ENCODE measurements around the gene PA2G4. TPM values are rescaled to one million over a fixed set of nuclear protein-coding genes. Genes with fewer than 3 reads are reported as not detected.

Gene PA2G4
- total and polyA plus RNA-seq, 4 donors: 56.8 to 148 (median 68.6) TPM

DNA sequence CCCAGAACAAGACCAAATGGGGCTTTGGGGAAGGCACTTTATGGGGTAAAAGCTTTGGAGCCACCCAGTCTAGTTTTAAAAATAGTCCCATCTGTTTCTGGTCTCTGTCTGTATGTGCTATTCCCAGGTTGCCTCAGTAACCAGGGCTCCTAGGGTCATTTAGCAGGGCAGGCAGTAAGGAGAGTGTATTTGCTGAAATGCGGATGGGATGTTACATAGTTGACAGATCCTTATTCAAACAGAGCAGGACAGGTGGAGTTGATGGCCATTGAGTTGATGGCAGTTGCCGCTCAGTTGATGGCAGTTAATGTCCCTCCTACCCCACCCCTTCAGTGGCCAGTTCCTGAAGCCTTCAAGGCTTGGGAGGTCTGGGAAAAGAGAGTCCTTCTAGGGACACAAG is 18.3 kb downstream of the PA2G4 start:
- Histone ChIP-seq H3K27ac (ENCODE audit: low read depth in 1 of 2, low read length in 2 of 2) (peak overlapping the region; percentile 71 to 89), H3K36me3 (ENCODE audit: control insufficient read depth in 4 of 4, insufficient read depth in 3 of 4, low read depth in 1 of 4, low read length in 3 of 4) (no peaks in the 10 kb centered on the region), H3K27me3 (ENCODE audit: control insufficient read depth in 4 of 4, insufficient read depth in 4 of 4, low read length in 3 of 4) (no peaks in the 10 kb centered on the region), H3K9me3 (ENCODE audit: control insufficient read depth in 4 of 4, low read length in 3 of 4) (no peaks in the 10 kb centered on the region), H3K9ac (ENCODE audit: low read depth in 1 of 2, low read length in 2 of 2) (no peak overlapping the region), H3K4me1 (ENCODE audit: control insufficient read depth in 4 of 4, insufficient read depth in 4 of 4, low read length in 3 of 4) (peaks cover 34 to 77% (median 65%) of the 10 kb centered on the region in 4 donors), H3K4me3 (ENCODE audit: low read depth in 1 of 3, low read length in 3 of 3) (no peak overlapping the region)
- DNase-seq (ENCODE audit: low spot score): no peak
- TF ChIP-seq HNF4A (conservative IDR thresholded peaks at IDR 0.05) (peak; percentile 39 to 44), FOXA2 (IDR thresholded peaks at IDR 0.05) (peak; percentile 64), JUND (IDR thresholded peaks at IDR 0.05) (peak in 1 of 2 donors; percentile 23), NR2F2 (IDR thresholded peaks at IDR 0.05) (no peak), RAD21 (IDR thresholded peaks at IDR 0.05) (peak in 1 of 2 donors; percentile 33), RXRA (IDR thresholded peaks at IDR 0.05) (peak; percentile 87 to 90), YY1 (IDR thresholded peaks at IDR 0.05) (peak; percentile 21), SP1 (IDR thresholded peaks at IDR 0.05) (peak; percentile 81)
- TF ChIP-seq, protein P1, sequence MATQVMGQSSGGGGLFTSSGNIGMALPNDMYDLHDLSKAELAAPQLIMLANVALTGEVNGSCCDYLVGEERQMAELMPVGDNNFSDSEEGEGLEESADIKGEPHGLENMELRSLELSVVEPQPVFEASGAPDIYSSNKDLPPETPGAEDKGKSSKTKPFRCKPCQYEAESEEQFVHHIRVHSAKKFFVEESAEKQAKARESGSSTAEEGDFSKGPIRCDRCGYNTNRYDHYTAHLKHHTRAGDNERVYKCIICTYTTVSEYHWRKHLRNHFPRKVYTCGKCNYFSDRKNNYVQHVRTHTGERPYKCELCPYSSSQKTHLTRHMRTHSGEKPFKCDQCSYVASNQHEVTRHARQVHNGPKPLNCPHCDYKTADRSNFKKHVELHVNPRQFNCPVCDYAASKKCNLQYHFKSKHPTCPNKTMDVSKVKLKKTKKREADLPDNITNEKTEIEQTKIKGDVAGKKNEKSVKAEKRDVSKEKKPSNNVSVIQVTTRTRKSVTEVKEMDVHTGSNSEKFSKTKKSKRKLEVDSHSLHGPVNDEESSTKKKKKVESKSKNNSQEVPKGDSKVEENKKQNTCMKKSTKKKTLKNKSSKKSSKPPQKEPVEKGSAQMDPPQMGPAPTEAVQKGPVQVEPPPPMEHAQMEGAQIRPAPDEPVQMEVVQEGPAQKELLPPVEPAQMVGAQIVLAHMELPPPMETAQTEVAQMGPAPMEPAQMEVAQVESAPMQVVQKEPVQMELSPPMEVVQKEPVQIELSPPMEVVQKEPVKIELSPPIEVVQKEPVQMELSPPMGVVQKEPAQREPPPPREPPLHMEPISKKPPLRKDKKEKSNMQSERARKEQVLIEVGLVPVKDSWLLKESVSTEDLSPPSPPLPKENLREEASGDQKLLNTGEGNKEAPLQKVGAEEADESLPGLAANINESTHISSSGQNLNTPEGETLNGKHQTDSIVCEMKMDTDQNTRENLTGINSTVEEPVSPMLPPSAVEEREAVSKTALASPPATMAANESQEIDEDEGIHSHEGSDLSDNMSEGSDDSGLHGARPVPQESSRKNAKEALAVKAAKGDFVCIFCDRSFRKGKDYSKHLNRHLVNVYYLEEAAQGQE (IDR thresholded peaks at IDR 0.05): no peak
- TF ChIP-seq, protein P2, sequence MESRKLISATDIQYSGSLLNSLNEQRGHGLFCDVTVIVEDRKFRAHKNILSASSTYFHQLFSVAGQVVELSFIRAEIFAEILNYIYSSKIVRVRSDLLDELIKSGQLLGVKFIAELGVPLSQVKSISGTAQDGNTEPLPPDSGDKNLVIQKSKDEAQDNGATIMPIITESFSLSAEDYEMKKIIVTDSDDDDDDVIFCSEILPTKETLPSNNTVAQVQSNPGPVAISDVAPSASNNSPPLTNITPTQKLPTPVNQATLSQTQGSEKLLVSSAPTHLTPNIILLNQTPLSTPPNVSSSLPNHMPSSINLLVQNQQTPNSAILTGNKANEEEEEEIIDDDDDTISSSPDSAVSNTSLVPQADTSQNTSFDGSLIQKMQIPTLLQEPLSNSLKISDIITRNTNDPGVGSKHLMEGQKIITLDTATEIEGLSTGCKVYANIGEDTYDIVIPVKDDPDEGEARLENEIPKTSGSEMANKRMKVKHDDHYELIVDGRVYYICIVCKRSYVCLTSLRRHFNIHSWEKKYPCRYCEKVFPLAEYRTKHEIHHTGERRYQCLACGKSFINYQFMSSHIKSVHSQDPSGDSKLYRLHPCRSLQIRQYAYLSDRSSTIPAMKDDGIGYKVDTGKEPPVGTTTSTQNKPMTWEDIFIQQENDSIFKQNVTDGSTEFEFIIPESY (IDR thresholded peaks at IDR 0.05): peak; percentile 27
- TF ChIP-seq, protein P3, sequence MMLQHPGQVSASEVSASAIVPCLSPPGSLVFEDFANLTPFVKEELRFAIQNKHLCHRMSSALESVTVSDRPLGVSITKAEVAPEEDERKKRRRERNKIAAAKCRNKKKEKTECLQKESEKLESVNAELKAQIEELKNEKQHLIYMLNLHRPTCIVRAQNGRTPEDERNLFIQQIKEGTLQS (IDR thresholded peaks at IDR 0.05): no peak
- TF ChIP-seq, protein P4, sequence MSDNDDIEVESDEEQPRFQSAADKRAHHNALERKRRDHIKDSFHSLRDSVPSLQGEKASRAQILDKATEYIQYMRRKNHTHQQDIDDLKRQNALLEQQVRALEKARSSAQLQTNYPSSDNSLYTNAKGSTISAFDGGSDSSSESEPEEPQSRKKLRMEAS (IDR thresholded peaks at IDR 0.05): peak; percentile 43
- WGBS: 35% methylated on average over 2 of the region's 2 CpGs

DNA sequence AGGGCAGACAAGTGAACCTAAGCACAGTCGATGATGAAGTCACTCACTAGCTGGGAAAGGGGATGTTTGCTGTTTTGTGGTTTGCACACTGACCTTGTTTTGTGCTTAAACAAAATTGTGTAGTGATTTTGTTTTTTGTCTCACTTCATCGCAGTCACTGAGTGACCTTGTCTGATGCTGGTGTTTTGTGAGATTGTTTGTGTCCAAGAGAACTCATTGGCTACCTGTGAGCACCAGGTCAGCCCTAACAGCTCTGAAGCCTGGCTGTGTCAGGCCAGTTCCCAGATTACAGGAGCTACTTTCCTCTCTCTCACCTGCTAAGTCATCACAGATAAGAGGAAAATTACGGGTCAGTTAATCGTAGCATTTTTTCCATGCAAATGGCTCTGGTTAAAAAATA is 19.8 kb downstream of the PA2G4 start:
- no peaks in the 10 kb centered on the region for H3K9me3 ChIP-seq (ENCODE audit: control insufficient read depth in 4 of 4, low read length in 3 of 4)
- H3K9ac ChIP-seq (ENCODE audit: low read depth in 1 of 2, low read length in 2 of 2): no peak overlapping the region
- no peak overlapping the region for H3K27ac ChIP-seq (ENCODE audit: low read depth in 1 of 2, low read length in 2 of 2)
- no peak overlapping the region for H3K4me3 ChIP-seq (ENCODE audit: low read depth in 1 of 3, low read length in 3 of 3)
- no peaks in the 10 kb centered on the region for H3K27me3 ChIP-seq (ENCODE audit: control insufficient read depth in 4 of 4, insufficient read depth in 4 of 4, low read length in 3 of 4)
- DNase-seq (ENCODE audit: low spot score): no peak
- H3K36me3 ChIP-seq (ENCODE audit: control insufficient read depth in 4 of 4, insufficient read depth in 3 of 4, low read depth in 1 of 4, low read length in 3 of 4): no peaks in the 10 kb centered on the region
- peaks cover 28 to 73% (median 58%) of the 10 kb centered on the region in 4 donors for H3K4me1 ChIP-seq (ENCODE audit: control insufficient read depth in 4 of 4, insufficient read depth in 4 of 4, low read length in 3 of 4)
- TF ChIP-seq RXRA (IDR thresholded peaks at IDR 0.05): no peak
- no peak for TF ChIP-seq JUND (IDR thresholded peaks at IDR 0.05)
- TF ChIP-seq GABPA (IDR thresholded peaks at IDR 0.05 in 1 of 2, conservative IDR thresholded peaks at IDR 0.05 in 1 of 2): no peak
- TF ChIP-seq, protein P2 (IDR thresholded peaks at IDR 0.05): no peak
- TF ChIP-seq NR2F2 (IDR thresholded peaks at IDR 0.05): no peak
- no peak for TF ChIP-seq FOXA2 (IDR thresholded peaks at IDR 0.05)
- WGBS: 69% methylated on average over 4 of the region's 4 CpGs

Data from liver (tissue), 9 donors.